Myocyte (in vitro differentiated cells): ENCODE results near the gene PALD1. TPM values are rescaled to one million over a fixed set of nuclear protein-coding genes. Genes with fewer than 3 reads are reported as not detected.
A peak's percentile ranks its signal among the peaks of the same experiment; 100 is the strongest.
"Not testable (repeated sequence)": the region's sequence is repeated elsewhere in the genome, so short reads cannot be mapped to it uniquely, and the experiment has no call there.

Source experiments
- DNase-seq: peaks from one replicate; pipeline ENCODE4 v3.0.0-alpha.2; 2012; ENCODE audit warnings: low read depth
- total RNA-seq: library from RNA; depleted of rRNA; stranded (reverse); fragments of >200 nt; gene quantifications from 2 replicates; pipeline ENCODE4 v1.2.3, GENCODE V29; 2014

Gene PALD1
- total RNA-seq, 1 donor from 2014 or later: 0.21 TPM

DNA sequence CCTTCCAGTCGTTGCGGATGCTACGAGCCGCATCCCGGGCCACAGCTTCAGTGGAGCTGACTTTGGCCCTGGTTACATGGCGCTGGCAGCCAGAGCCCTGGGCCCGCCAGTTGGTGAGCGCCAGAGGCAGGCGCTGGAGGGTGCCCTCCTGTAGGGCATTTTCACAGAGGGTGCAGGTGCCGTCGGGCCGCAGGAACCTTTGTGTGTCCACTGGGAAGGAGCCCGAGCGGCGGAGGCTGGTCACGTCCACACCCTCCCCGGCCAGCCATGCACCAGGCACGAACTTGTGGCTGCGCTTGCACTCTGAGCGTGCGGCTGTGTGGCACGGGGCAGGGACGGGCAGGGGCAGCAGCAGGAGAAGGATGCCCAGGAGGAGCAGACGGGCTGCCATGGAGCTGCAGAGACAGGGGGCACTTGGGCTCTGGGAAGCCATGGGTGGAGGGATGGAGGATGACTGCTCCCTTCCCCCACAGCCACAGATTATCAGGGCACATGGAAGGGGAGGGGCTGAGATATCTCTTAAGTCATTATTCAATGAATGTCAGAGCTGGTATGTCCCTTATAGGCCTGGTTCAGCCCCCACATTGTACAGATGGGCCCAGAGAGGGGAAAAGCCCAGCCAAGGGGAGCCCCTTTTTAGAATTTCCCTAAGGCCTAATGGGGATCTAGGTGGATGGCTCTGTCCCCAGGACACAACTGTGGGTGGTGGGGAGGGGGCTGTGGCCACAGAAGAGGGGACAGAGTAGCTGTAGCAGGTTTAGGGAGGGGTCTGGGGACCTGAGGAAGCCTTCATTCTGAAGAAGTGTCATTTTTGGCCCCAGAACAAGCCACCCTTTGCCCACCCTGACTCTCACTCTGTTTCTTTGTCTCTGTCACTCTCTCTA, 122.2 kb downstream of the PALD1 start:
- DNase-seq: no peak

DNA sequence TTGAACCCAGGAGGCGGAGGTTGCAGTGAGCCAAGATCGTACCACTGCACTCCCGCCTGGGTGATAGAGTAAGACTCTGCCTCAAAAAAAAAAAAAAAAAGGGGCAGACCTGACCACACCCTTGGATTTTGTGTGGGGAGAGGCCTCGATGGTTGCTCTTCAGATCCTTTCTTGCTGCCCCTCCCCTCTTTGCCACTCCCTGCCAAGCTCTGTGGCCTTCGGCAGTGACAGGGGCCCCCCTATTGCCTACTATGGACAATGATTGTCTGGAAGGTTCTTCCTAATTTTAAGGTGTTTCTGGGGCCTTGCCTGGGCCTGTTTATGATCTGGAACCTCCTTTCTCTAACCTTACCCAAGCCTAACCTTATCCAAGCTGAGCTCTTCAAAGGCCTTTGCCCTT, 123.2 kb downstream of the PALD1 start:
- DNase-seq: no peak

DNA sequence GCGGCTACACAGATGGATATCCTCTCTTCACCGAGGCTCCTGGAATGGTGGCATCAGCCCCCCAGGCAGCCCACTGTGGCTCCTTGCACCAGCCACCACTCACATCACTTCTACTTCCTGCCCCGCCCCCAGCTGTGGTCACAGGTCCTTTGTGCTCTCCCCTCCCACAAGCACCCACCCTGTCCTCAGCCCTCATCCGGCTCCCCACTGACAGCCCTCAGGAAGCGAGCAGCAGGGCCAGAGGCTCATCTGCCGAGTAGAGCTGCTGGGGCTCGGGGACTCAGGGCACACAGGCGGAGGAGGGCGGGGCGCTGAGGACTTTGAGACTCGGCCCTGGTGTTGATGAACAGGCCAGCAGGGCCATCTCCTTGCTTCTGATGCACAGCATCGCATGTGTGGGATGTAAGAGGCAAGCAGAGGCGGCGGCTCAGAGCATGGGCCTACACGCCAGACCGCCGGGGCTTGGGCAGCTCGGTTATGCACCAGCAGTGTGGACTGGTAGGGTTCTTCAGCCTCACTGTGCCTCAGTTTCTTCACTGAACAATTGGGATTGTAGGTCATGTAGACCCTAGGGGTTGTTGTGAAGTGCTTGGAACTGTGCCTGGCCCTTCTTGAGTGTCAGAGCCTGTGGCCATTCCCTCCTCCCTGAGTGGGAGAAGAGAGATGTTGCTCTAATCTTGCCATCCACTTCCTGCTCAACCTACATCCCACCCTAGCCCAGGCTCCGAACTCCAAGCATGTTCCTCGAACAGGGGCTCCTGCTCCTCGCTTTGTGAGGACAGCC, 124.3 kb downstream of the PALD1 start, which contains the start of gene PRF1:
TSS of gene PRF1 (minus strand) at position 77 of the 784 bp plus-strand sequence. CDS start 1,839 bp downstream, outside the sequence.
- no peak for DNase-seq

DNA sequence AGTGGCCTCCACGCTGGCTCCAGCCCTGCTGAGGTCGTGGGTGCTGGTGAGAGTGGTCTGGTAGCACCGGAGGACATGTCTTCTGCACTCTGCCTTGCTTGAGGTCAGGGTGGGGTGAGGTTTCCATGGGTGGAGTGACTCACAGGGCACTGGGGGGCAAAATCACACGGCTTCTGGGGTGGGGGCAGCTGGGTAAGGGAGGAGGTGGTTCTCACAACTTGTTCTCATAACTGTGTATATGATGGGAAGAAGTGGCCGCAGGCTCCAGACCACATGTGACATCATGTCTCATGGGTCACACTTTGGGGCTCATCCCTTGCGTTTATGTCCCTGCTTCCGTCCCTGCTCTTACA, 124.9 kb downstream of the PALD1 start:
- DNase-seq: no peak

DNA sequence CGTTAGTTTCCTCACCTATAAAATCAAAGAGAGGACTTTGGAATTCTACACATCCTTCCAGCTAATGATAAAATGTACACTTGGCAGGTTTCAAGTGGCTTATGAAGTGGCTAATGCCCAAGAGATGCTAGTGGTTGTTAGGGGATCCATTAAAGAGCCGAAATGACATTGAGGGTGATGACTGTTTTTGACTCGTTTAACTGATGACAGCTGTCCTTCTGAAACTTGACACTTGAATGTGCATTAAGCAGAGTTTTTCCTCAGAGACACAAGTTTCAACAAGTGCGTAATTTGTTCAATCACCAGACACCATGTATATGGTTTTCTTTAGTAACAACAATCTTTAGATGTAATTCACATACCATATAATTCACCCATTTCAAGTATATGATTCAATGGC, 125.5 kb downstream of the PALD1 start:
- no peak for DNase-seq

DNA sequence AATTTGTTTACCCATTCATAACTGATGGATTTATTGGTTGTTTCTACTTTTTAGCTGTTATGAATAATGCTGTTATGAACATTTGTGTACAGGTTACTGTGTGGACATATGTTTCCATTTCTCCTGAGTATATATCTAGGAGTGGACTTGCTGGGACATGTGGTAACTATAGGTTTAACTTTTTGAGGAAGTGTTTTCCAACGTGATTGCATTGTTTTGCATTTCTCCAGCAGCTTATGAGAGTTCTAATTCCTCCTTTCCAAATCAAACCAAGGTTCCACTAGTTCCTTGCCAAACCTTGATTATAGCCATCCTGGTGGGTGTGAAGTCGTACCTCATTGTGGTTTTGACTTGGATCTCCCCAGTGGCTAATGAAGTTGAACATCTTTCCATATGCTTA, 126.6 kb downstream of the PALD1 start:
- no peak for DNase-seq

DNA sequence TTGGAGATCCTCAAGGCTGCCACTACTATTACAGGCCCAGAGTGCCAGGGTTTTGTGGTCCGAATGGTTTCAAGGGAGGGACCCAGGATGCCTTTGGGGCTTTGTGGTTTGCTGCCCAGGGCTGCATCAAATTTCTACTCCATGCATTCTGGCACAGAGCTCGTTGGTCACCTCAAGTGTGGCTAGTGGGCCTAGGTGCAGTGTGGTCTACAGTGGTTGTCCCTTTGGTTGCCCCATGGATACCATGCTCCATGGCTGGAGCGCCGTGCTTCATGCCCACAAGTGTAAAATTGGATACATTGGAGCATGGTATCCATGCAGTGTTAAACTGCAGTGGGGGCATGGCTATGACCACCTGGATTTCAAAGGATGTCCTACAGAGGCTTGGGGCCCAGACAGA, 129.4 kb downstream of the PALD1 start:
- DNase-seq: peak; percentile 80

DNA sequence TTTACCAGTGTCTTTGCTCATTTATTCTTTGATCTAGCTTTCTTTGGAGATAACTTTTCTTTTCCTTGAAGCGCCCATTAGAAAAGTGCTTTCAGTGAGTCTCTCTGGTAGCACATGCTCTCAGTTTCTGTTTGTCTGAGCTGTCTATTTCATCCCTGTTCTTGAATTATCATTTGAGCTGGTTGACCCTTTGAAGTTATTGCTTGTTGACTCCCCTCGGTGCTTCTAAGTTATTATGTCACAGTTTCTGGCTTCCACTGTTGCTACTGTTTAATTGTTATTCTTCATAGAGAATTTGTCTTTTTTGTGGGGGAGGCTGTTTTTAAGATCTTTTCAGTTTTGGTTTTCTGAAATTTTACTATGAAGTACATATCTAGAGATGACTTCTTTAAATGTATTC, 135.4 kb downstream of the PALD1 start:
- no peak for DNase-seq

DNA sequence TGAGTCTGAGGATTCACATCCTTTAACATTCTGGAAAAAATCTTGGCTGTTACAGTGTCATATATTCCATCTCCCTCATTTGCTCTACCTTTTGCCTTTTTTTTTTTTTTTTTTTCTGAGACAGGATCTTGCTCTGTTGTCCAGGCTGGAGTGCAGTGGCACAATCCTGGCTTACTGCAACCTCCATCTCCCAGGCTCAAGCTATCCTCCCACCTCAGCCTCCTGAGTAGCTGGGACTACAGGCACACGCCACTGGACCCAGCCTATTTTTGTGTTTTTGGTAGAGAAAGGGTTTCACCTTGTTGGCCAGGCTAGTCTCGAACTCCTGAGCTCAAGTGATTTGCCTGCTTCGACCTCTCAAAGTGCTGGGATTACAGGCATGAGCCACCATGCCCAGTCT, 135.8 kb downstream of the PALD1 start:
- DNase-seq: not testable (repeated sequence)

DNA sequence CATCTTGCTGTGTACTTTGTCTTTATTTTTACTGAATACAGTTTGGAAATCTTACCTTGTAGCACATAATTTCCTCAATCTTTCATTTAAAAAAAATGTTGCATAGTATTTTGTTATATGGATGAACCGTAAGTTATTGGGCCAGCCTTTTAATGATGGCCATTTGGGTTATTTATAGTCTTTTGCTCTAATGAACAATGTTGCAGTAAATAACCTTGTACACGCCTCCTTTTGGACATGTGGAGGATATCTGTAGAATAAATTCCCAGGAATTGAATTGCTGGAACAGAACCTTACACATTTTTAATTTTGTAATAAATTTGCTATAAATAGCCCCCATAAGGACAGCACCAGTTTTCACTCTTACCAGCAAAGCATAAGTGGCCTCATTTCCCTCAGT, 136.6 kb downstream of the PALD1 start:
- DNase-seq: no peak

DNA sequence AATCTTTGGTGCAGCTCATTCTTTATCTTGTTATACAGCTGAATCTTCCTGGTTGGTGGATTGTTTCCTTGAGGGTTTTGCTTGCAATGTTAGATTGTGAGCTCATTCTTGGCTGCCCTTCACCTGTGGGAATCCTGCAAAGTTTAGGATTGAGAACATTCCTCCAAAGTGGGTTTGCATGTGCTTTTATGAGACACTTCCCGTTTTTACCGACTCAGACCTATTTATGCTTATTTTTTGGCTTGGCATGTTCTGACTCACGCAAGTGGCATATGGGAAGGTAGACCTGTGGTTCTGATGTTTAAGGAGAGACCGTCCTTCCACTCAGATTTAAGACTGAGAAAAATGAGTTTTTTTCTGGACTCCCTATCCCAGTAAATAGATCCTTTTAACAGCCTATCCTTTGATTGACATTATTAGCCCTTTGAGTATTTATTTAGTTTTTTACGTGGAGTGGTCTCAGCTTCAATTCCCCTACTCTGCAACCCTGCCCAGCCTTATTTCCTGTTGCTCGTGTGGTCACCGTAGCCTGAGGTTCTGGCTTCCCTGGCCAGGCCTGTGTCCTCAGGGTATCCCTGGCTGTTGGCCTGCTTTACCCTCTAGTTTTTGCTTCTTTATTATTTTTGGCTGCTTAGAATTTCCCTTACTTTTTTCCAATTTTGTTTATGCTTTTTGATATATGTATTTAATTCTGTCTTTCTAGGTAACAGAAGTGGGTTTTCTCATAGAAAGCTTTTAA, 137.4 kb downstream of the PALD1 start:
- no peak for DNase-seq

DNA sequence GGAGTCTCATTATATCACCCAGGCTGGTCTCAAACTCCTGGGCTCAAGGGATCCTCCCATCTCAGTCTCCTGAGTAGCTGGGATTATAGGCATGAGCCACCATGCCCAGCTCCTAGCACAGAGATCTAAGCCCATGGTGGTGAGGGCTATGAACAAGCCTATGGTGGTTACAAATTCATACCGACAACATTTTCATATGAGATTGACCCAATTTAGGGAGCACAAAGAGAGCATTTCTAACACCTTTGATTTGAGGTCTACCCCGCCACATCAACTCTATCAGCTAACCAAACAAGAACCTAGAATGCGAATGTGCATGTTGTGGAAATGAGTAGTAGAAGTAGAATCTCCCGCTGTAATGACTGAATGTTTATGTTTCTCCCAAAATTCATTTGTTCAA, 138.2 kb downstream of the PALD1 start:
- no peak for DNase-seq

Other genes starting within 250 kb of the PALD1 start
- 149 and 152 TPM in 2 replicates for gene PPA1, start 245.3 kb upstream of the PALD1 start, total RNA-seq
- not detected in 2 replicates for gene NPFFR1, start 194.8 kb upstream of the PALD1 start, total RNA-seq
- 17.3 and 23.9 TPM in 2 replicates for gene LRRC20, start 96.1 kb upstream of the PALD1 start, total RNA-seq
- gene EIF4EBP2, start 74.6 kb upstream of the PALD1 start, total RNA-seq: 70.7 and 75.3 TPM in 2 replicates
- gene NODAL, start 37.1 kb upstream of the PALD1 start, total RNA-seq: not detected in 2 replicates
- not detected in 2 replicates for gene PRF1, start 124.0 kb downstream of the PALD1 start, total RNA-seq
- gene ADAMTS14, start 193.7 kb downstream of the PALD1 start, total RNA-seq: 7.1 and 7.5 TPM in 2 replicates